HG03064 (cell line): ENCODE results near the gene ETDA.
"Not testable (repeated sequence)": the region's sequence is repeated elsewhere in the genome, so short reads cannot be mapped to it uniquely, and the experiment has no call there.

ENCODE experiments used
- ATAC-seq: cut with Tn5 transposase; IDR thresholded peaks from one replicate; pipeline ENCODE4 v1.9.1; 2021; ENCODE audit warnings: low read depth; ENCODE audit not compliant: unreplicated experiment

The ETDA gene

GRCh38 chrX:135252011-135252518 is at the start of gene ETDA:
Gene ETDA, plus strand, starts transcription at chrX:135252061. Its CDS starts 1,216 bp downstream, at chrX:135253277.
- ATAC-seq: not testable (repeated sequence)

GRCh38 chrX:135206427-135206826 is 45.4 kb upstream of the ETDA start:
- not testable (repeated sequence) for ATAC-seq

DNA sequence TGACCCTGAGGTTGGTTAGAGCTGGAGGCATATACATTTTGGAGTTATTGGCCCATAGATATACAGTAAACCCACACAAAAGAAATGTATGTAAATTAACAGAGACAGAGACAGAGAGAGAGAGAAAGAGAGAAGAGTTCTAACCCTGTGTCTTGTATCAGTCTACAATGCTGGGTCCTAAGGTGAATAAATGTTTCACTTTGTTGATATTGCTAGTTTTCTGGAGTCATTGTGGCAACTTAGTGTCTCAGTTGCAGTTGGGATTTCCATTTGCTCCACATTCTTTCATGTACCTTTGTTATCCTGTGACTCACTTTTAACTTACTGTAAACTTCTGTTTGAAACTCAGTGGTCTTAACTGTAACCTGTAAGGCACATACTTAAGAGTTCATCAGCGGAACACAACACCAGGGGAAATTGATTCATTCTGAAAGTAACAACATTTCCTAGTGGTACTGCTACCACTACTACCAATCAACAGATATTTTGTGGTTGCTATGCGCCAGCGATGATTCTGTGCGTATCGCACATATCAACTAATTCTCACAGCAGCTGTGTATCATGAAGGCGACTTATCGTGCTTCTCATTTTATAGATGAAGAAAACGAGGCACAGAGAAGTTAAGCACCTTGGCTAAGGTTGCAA is 38.5 kb upstream of the ETDA start:
- no peak for ATAC-seq

GRCh38 chrX:135245989-135246388 is 5.9 kb upstream of the ETDA start:
- ATAC-seq: not testable (repeated sequence)

DNA sequence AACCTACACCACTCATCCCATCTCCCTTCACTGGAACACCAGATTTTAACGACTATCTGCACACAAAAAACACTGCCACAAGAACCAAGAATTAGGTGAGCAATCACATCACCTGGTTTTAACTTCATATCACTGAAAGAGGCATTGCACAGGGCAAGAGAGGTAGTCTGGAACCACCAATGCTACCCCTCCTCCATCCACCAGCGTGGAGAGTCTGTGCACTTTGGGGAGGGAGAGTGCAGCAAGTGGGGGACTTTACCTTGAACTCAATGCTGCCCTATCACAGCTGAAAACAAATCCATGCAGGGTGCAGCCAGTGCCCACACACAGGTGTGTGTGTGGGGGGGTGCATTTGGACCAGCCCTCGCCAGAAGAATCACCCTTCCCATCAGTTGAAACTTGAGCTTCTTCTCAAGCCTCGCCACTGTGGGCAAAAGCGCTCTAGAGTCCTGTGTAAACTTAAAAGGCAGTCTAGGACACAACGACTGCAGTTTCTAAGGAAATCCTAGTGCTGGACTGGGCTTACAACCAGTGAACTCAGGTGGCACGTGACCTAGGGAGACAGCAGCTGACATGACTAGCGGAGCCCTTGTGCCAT is 4.3 kb downstream of the ETDA start:
- ATAC-seq: not testable (repeated sequence)

DNA sequence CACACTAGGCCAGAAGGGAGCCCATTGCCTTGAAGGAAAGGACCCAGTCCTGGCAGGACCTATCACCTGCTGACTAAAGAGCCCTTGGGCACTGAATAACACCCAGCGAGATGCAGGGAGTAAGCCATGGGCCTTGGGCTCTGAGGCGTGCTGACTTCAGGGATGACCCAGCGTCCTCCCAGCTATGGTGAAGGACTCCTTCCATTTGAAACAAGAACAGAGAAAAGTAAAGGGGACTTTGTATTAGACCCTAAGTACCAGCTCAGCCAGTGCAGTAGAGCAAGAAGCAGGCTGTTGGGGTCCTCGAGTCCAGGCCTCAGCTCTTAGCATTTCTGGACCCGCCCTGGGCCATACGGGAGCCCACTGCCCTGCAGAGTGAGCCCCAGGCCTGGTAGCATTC is 5.1 kb downstream of the ETDA start:
- ATAC-seq: no peak

GRCh38 chrX:135257469-135257868 is 5.6 kb downstream of the ETDA start:
- ATAC-seq: no peak

DNA sequence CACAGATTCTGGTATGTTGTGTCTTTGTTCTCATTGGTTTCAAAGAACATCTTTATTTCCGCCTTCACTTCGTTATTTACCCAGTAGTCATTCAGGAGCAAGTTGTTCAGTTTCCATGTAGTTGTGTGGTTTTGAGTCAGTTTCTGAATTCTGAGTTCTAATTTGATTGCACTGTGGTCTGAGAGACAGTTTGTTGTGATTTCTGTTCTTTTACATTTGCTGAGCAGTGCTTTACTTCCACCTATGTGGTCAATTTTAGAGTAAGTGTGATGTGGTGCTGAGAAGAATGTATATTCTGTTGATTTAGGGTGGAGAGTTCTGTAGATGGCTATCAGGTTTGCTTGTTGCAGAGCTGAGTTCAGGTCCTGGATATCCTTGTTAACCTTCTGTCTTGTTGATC is 9.1 kb downstream of the ETDA start:
- ATAC-seq: not testable (repeated sequence)

GRCh38 chrX:135263376-135263775 is 11.5 kb downstream of the ETDA start:
- not testable (repeated sequence) for ATAC-seq

GRCh38 chrX:135264206-135264605 is 12.3 kb downstream of the ETDA start:
- ATAC-seq: no peak

- ATAC-seq: no peak
These were observed 21.3 kb downstream of the ETDA start for GRCh38 chrX:135273162-135273561.

GRCh38 chrX:135275973-135276372 is 24.1 kb downstream of the ETDA start:
- no peak for ATAC-seq

GRCh38 chrX:135287266-135287823 is 35.5 kb downstream of the ETDA start:
- no peak for ATAC-seq

DNA sequence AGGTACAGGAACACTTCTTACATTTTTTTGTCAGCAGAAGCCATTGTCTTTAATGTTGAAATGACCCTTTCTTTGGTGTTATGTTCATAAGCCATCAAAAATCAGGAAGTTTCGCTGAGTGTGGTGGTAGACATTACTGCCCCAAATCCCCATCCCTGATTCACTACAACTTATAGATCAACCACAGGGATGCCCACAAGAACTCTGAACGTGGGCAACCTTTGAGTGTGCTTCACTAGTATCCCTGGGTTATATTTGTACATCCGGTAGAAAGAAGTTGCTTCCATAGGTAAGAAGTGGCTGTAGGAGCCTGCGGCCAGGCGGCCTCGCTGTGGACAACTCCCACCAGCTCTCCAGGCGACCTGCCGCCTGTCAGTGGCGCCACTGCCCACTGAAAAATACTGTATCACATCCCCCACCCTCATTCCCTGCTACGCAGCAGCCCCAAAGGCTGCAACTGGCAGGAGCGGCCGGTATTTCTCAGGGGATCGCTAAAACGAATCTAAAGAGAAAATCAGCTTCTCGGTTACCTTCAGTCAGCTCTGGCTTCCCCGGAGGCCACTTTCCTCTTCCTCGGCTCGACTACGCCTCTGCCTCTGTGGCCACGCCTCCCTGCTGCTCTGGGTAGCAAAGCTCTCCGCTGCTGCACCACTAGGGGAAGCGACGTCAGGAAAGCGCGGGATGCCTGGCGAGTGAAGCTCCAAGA is 43.5 kb downstream of the ETDA start:
- peak; percentile 99 for ATAC-seq

- ATAC-seq: peak; percentile 52
These were observed 44.1 kb downstream of the ETDA start for GRCh38 chrX:135295944-135296305.

DNA sequence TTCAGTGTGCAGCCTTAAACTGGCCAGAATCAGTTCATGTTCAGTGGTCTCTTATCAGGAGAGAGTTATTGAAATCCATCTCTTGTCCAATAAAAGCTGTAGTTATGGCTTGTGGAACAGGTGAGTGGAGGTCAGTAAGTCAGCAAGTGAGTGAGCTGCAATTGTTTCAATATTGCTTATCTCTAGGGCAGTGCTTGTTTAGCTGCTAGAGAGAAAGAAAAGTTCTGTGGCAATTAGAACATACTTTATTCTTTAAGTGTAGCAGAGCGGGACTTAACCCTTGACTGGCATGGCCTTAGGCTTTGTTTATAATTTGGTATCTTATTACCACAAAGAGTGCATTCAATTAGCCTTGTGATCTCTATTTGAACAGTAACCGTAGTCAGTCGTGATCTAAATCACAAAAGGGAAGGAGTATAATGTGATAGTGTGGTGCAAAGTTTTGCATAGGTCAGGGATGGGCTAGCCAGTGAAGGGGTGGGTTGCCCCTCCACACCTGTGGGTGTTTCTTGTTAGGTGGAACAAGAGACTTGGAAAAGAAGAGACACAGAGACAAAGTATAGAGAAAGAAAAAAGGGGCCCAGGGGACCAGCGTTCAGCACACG is 50.5 kb downstream of the ETDA start:
- no peak for ATAC-seq
